HEK293 (cell line): ENCODE data around the gene ECHDC1.
A peak's percentile ranks its signal among the peaks of the same experiment; 100 is the strongest.

Experiments
- CTCF ChIA-PET: fragments of 350-600 bp; formaldehyde crosslinking; extraction: SDS; loops from one replicate; lab custom pipeline; 2021; ENCODE audit warnings: antibody characterized with exemption; lab: Yijun Ruan, JAX
- POLR2A ChIA-PET: fragments of 300-600 bp; formaldehyde crosslinking; extraction: SDS; loops from one replicate; lab custom pipeline; 2020; ENCODE audit warnings: antibody characterized with exemption, inconsistent platforms; lab: Yijun Ruan, JAX
- H3K27ac ChIP-seq: fragments of 200-500 bp; sonication (Bioruptor generic); 2 replicates; pipeline ENCODE4 v1.5.1; 2014; ENCODE audit warnings: low read depth, low read length, control low read depth, inconsistent platforms; ENCODE audit errors: extremely low read depth
- H3K36me3 ChIP-seq, 2 experiments: fragments of 200-500 bp in 1 of 2; sonication (Bioruptor generic) in 1 of 2; 1 replicate in 1 of 2; 2 replicates in 1 of 2; pipeline ENCODE4 v1.5.1; 2014 to 2017; ENCODE audit warnings: inconsistent platforms in 2 of 2, low read length in 2 of 2; ENCODE audit not compliant: control insufficient read depth in 2 of 2, insufficient read depth in 1 of 2
- H3K4me1 ChIP-seq: fragments of 200-500 bp; sonication (Bioruptor generic); 2 replicates; pipeline ENCODE4 v1.5.1; 2014; ENCODE audit warnings: mild to moderate bottlenecking, low read length, inconsistent platforms; ENCODE audit not compliant: control insufficient read depth, insufficient read depth
- H3K4me3 ChIP-seq: 2 replicates; pipeline ENCODE4 v1.5.1; 2011; ENCODE audit warnings: low read depth, mild to moderate bottlenecking, control low read depth, low read length, moderate library complexity
- H3K9me3 ChIP-seq: fragments of 200-500 bp; sonication (Bioruptor generic); 2 replicates; pipeline ENCODE4 v1.5.1; 2014; ENCODE audit warnings: low read depth, low read length, inconsistent platforms; ENCODE audit not compliant: control insufficient read depth, insufficient read depth
- KLF1 ChIP-seq: fragments of 450-650 bp; formaldehyde crosslinking; IDR thresholded peaks from 2 replicates; pipeline ENCODE4 v1.5.1; 2016; ENCODE audit warnings: missing biosample characterization, missing genetic modification characterization
- PRDM1 ChIP-seq: fragments of 450-650 bp; formaldehyde crosslinking; IDR thresholded peaks from 2 replicates; pipeline ENCODE4; 2016; ENCODE audit warnings: missing biosample characterization, missing genetic modification characterization
- SCRT2 ChIP-seq: fragments of 450-650 bp; formaldehyde crosslinking; IDR thresholded peaks from 2 replicates; pipeline ENCODE4 v1.5.1; 2016; ENCODE audit warnings: missing biosample characterization, missing genetic modification characterization
- ZBTB20 ChIP-seq: fragments of 450-650 bp; formaldehyde crosslinking; IDR thresholded peaks from 2 replicates; pipeline ENCODE4 v1.5.1; 2016; ENCODE audit warnings: missing biosample characterization, missing genetic modification characterization
- ZFP69B ChIP-seq: fragments of 450-650 bp; formaldehyde crosslinking; IDR thresholded peaks from 2 replicates; pipeline ENCODE4 v1.5.1; 2016; ENCODE audit warnings: missing biosample characterization, missing genetic modification characterization
- ZIC2 ChIP-seq: fragments of 450-650 bp; formaldehyde crosslinking; IDR thresholded peaks from 2 replicates; pipeline ENCODE4 v1.5.1; 2016; ENCODE audit warnings: missing biosample characterization, missing genetic modification characterization
- ZNF335 ChIP-seq: fragments of 450-650 bp; formaldehyde crosslinking; conservative IDR thresholded peaks from 2 replicates; pipeline ENCODE4 v1.5.1; 2016; ENCODE audit warnings: missing biosample characterization, missing genetic modification characterization
- ZNF426 ChIP-seq: fragments of 450-650 bp; formaldehyde crosslinking; IDR thresholded peaks from 2 replicates; pipeline ENCODE4 v1.5.1; 2017; ENCODE audit warnings: missing biosample characterization, missing genetic modification characterization, mild to moderate bottlenecking, inconsistent platforms, moderate library complexity
- ZNF558 ChIP-seq: fragments of 450-650 bp; formaldehyde crosslinking; IDR thresholded peaks from 2 replicates; pipeline ENCODE4 v1.5.1; 2016; ENCODE audit warnings: missing biosample characterization, missing genetic modification characterization
- ZNF596 ChIP-seq: fragments of 450-650 bp; IDR thresholded peaks from 2 replicates; pipeline ENCODE4 v1.5.0; 2018; ENCODE audit warnings: missing biosample characterization, mild to moderate bottlenecking, missing genetic modification characterization, moderate library complexity
- ZNF600 ChIP-seq: fragments of 450-650 bp; formaldehyde crosslinking; IDR thresholded peaks from 2 replicates; pipeline ENCODE4 v1.5.1; 2016; ENCODE audit warnings: missing biosample characterization, missing genetic modification characterization
- ZNF624 ChIP-seq: fragments of 450-650 bp; formaldehyde crosslinking; IDR thresholded peaks from 2 replicates; pipeline ENCODE4 v1.5.1; 2017; ENCODE audit warnings: missing biosample characterization, missing genetic modification characterization
- ZNF626 ChIP-seq: fragments of 450-650 bp; sonication (Bioruptor Pico); formaldehyde crosslinking; IDR thresholded peaks from 2 replicates; pipeline ENCODE4 v1.5.1; 2018; ENCODE audit warnings: missing biosample characterization, missing genetic modification characterization, inconsistent platforms
- TF ChIP-seq, protein P1 (sequence below): fragments of 450-650 bp; IDR thresholded peaks from 2 replicates; pipeline ENCODE4 v1.5.1; 2018; ENCODE audit warnings: missing biosample characterization, mild to moderate bottlenecking, missing genetic modification characterization
- TF ChIP-seq, protein P2 (sequence below): fragments of 450-650 bp; formaldehyde crosslinking; IDR thresholded peaks from 2 replicates; pipeline ENCODE4 v1.5.1; 2016; ENCODE audit warnings: missing biosample characterization, missing genetic modification characterization
- TF ChIP-seq, protein P3 (sequence below): fragments of 450-650 bp; formaldehyde crosslinking; IDR thresholded peaks from 2 replicates; pipeline ENCODE4 v1.5.1; 2016; ENCODE audit warnings: missing biosample characterization, missing genetic modification characterization, low read depth
- TF ChIP-seq, protein P4 (sequence below): fragments of 450-650 bp; formaldehyde crosslinking; IDR thresholded peaks from 2 replicates; pipeline ENCODE4 v1.5.1; 2017; ENCODE audit warnings: missing biosample characterization, missing genetic modification characterization

ECHDC1 gene

DNA sequence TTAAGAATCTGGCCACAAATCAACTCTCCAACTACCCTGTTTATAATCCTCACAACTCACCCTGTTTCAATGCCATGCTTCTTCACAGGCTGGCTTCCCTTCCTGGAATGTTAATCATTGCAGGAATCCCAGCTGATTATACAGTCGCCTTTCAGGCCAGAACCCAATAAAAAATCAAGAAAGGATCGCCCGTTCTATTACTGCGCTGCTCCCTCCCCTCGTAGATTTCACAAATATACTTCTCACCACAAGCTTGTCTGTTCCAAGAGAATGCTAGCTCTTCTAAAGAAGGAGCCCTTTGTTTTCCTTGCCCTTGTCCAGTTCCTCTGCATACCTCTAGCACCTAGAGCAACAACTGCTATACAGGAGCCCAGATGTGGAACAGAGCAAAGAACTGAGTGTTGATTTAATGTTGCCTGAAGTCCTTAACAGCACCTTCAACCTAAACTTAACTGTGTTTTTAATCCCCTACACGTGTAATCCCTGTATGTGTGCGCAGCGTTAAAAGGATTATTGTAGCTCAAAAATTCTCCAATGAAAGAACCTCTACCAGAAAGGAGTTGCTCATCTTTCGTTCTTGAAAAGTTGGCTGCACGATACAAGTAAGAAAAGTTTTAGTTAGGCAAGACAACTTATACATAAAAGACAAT is 988 bp downstream of the ECHDC1 start (continued):
- TF ChIP-seq, protein P1, sequence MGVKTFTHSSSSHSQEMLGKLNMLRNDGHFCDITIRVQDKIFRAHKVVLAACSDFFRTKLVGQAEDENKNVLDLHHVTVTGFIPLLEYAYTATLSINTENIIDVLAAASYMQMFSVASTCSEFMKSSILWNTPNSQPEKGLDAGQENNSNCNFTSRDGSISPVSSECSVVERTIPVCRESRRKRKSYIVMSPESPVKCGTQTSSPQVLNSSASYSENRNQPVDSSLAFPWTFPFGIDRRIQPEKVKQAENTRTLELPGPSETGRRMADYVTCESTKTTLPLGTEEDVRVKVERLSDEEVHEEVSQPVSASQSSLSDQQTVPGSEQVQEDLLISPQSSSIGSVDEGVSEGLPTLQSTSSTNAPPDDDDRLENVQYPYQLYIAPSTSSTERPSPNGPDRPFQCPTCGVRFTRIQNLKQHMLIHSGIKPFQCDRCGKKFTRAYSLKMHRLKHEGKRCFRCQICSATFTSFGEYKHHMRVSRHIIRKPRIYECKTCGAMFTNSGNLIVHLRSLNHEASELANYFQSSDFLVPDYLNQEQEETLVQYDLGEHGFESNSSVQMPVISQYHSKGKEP (tag by site-specific recombination), result no peak
- TF ChIP-seq ZIC2 (tag by site-specific recombination) (no peak), ZNF596 (0 out of 2 replicates have a peak, but pooled peaks have one; percentile 38)

DNA sequence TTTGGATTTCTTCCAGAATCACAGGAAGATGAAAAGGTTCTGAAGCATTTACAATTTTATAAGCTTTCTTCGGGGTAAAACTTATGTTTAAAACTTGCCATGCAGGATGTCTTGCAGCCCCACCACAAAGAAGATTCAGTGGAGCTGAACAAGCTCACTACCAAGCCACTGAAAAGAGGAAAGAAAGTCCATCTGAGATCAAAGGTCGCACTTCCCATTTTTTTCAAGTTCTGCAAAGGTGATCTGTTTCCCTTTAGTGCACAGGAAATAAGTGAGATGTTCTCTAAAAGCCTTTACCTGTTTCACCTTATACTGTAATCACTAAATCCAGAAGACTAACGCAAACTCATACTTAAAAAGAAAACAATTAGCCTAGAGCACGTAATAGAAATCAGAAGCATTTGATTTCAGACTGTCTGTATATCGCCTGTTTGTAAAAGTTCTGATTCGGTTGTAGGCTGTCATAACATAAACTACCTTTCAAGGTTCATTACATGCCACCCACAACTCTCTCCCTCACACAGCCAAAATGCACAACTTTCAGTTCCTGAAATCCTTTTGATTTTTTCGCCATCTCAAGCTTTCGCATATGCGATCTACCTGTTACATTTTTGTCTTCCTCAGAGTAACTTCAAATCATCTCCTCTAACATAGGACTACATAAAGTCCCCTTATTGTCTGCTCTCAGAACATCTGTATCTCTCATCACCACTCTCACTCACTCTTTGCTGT is 1.8 kb downstream of the ECHDC1 start:
- no peaks in the 10 kb centered on the region for H3K36me3 ChIP-seq
- TF ChIP-seq ZNF558 (tag by site-specific recombination), result no peak
- no peak for TF ChIP-seq ZFP69B (tag by site-specific recombination)
- TF ChIP-seq, protein P2, sequence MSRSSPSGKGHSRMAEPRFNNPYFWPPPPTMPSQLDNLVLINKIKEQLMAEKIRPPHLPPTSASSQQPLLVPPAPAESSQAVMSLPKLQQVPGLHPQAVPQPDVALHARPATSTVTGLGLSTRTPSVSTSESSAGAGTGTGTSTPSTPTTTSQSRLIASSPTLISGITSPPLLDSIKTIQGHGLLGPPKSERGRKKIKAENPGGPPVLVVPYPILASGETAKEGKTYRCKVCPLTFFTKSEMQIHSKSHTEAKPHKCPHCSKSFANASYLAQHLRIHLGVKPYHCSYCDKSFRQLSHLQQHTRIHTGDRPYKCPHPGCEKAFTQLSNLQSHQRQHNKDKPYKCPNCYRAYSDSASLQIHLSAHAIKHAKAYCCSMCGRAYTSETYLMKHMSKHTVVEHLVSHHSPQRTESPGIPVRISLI, result no peak
- TF ChIP-seq, protein P3, sequence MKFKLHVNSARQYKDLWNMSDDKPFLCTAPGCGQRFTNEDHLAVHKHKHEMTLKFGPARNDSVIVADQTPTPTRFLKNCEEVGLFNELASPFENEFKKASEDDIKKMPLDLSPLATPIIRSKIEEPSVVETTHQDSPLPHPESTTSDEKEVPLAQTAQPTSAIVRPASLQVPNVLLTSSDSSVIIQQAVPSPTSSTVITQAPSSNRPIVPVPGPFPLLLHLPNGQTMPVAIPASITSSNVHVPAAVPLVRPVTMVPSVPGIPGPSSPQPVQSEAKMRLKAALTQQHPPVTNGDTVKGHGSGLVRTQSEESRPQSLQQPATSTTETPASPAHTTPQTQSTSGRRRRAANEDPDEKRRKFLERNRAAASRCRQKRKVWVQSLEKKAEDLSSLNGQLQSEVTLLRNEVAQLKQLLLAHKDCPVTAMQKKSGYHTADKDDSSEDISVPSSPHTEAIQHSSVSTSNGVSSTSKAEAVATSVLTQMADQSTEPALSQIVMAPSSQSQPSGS (tag by site-specific recombination), result no peak
- no peak for TF ChIP-seq ZNF426
- peak; percentile 55; the same call in 1 of the 2 replicates for TF ChIP-seq PRDM1 (tag by site-specific recombination)
- TF ChIP-seq ZNF626 (tag by site-specific recombination), result no peak
- no peak for TF ChIP-seq KLF1 (tag by site-specific recombination)
- no peak for TF ChIP-seq ZBTB20 (tag by site-specific recombination)
- peak; percentile 70 for TF ChIP-seq SCRT2 (tag by site-specific recombination)
- TF ChIP-seq ZNF624 (tag by site-specific recombination), result no peak
- TF ChIP-seq ZIC2 (tag by site-specific recombination), result no peak
- no peak for TF ChIP-seq ZNF600
- peak; percentile 24; the same call in 1 of the 2 replicates for TF ChIP-seq ZNF335 (tag by site-specific recombination)
- TF ChIP-seq, protein P4, sequence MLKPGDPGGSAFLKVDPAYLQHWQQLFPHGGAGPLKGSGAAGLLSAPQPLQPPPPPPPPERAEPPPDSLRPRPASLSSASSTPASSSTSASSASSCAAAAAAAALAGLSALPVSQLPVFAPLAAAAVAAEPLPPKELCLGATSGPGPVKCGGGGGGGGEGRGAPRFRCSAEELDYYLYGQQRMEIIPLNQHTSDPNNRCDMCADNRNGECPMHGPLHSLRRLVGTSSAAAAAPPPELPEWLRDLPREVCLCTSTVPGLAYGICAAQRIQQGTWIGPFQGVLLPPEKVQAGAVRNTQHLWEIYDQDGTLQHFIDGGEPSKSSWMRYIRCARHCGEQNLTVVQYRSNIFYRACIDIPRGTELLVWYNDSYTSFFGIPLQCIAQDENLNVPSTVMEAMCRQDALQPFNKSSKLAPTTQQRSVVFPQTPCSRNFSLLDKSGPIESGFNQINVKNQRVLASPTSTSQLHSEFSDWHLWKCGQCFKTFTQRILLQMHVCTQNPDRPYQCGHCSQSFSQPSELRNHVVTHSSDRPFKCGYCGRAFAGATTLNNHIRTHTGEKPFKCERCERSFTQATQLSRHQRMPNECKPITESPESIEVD (tag by site-specific recombination), result 0 out of 2 replicates have a peak, but pooled peaks have one; percentile 27
- H3K9me3 ChIP-seq, result no peaks in the 10 kb centered on the region; the same call in 1 of the 2 replicates
- CTCF ChIA-PET, result interaction anchor here (0.6 to 1.4 kb wide), 3 partner anchors 9 to 81 kb away, joined by 3 to 4 read pairs (median 4); no protein-coding TSS in a partner anchor
- no peak overlapping the region for H3K27ac ChIP-seq
- H3K4me1 ChIP-seq, result peaks cover 29% of the 10 kb centered on the region
- POLR2A ChIA-PET, result interaction anchor here (0.5 to 1.6 kb wide), 3 partner anchors 25 to 1608 kb away, joined by 3 to 5 read pairs (median 4); no protein-coding TSS in a partner anchor
- H3K4me3 ChIP-seq, result peak overlapping the region; percentile 66; the same call in 1 of the 2 replicates
